ENCODE data around the gene CKAP2. TPM values are rescaled to one million over a fixed set of nuclear protein-coding genes. Genes with fewer than 3 reads are reported as not detected.

The CKAP2 gene
- total and polyA plus RNA-seq, 4 donors = 2.0 to 19.2 (median 4.7) TPM

DNA sequence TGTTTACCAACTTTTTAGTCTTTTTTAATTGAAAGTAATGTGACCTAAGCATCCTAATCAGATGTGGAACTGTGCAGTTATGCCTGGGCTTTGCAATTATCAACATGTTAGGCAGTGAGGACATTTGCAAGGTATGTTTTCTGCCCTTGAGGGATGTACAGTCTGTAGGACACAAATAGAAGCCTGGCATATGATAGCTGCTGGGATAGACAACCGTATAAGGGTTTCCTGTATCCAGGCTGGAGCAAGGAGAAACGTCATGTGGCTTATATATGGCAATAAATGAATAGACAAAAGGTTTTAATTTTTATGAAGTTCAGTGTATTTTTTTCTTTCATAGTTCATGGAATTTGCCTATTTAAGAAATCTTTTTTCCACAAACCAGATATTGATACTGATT lies 2.8 kb upstream of the CKAP2 start:
- 58 to 76% methylated on average over 2 of the region's 2 CpGs for WGBS, 2 donors
- ATAC-seq (ENCODE audit: insufficient read depth, low FRiP score) (no peak), DNase-seq (no peak)
- peaks cover 0 to 6% (median 0%) of the 10 kb centered on the region in 4 donors for H3K36me3 ChIP-seq (ENCODE audit: control insufficient read depth in 4 of 4, insufficient read depth in 4 of 4, low read length in 4 of 4)
- peaks cover 4 to 35% (median 12%) of the 10 kb centered on the region in 5 donors for H3K4me1 ChIP-seq (ENCODE audit: control insufficient read depth in 5 of 5, insufficient read depth in 5 of 5, low read length in 5 of 5)
- TF ChIP-seq, protein P1, sequence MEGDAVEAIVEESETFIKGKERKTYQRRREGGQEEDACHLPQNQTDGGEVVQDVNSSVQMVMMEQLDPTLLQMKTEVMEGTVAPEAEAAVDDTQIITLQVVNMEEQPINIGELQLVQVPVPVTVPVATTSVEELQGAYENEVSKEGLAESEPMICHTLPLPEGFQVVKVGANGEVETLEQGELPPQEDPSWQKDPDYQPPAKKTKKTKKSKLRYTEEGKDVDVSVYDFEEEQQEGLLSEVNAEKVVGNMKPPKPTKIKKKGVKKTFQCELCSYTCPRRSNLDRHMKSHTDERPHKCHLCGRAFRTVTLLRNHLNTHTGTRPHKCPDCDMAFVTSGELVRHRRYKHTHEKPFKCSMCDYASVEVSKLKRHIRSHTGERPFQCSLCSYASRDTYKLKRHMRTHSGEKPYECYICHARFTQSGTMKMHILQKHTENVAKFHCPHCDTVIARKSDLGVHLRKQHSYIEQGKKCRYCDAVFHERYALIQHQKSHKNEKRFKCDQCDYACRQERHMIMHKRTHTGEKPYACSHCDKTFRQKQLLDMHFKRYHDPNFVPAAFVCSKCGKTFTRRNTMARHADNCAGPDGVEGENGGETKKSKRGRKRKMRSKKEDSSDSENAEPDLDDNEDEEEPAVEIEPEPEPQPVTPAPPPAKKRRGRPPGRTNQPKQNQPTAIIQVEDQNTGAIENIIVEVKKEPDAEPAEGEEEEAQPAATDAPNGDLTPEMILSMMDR (IDR thresholded peaks at IDR 0.05; ENCODE audit: control extremely low read depth, extremely low read depth) = no peak
- H3K27ac ChIP-seq (ENCODE audit: low read depth in 1 of 2, low read length in 1 of 2) = no peak overlapping the region
- H3K9ac ChIP-seq (ENCODE audit: insufficient read depth in 1 of 2, low read length in 2 of 2) = no peak overlapping the region
- H3K4me3 ChIP-seq = no peak overlapping the region
- H3K27me3 ChIP-seq (ENCODE audit: control insufficient read depth in 3 of 3, insufficient read depth in 3 of 3, low read length in 2 of 3) = no peaks in the 10 kb centered on the region
- no peaks in the 10 kb centered on the region for H3K9me3 ChIP-seq (ENCODE audit: control insufficient read depth in 4 of 4, insufficient read depth in 3 of 4, low read length in 3 of 4)

DNA sequence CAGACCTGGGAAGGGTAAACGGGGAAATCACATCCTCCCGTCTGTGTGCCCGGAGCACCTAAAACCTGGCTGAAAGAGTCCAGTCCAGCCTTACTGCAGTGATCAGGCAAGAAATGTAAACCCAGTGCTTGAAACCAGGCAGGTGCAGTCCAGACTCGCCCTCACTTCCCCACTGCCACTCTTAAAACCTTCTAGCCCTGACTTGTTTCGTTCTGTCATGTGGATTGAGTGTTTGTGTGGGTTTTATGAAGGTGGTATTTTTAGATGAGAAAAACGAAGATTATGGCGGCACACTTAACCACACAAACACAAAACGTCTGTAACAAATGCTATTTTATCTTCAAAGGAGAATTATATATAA lies 839 bp upstream of the CKAP2 start:
- H3K4me3 ChIP-seq = no peak overlapping the region
- H3K4me1 ChIP-seq (ENCODE audit: control insufficient read depth in 5 of 5, insufficient read depth in 5 of 5, low read length in 5 of 5) = peaks cover 0 to 21% (median 1%) of the 10 kb centered on the region in 5 donors
- H3K27ac ChIP-seq (ENCODE audit: low read depth in 1 of 2, low read length in 1 of 2) = peak overlapping the region in 1 of 2 donors; percentile 74
- DNase-seq = peak in 2 of 3 donors; percentile 38 to 53
- H3K27me3 ChIP-seq (ENCODE audit: control insufficient read depth in 3 of 3, insufficient read depth in 3 of 3, low read length in 2 of 3) = no peaks in the 10 kb centered on the region
- peak overlapping the region; percentile 51 to 67 for H3K9ac ChIP-seq (ENCODE audit: insufficient read depth in 1 of 2, low read length in 2 of 2)
- peaks cover 0 to 6% (median 0%) of the 10 kb centered on the region in 4 donors for H3K36me3 ChIP-seq (ENCODE audit: control insufficient read depth in 4 of 4, insufficient read depth in 4 of 4, low read length in 4 of 4)
- TF ChIP-seq, protein P1 (IDR thresholded peaks at IDR 0.05; ENCODE audit: control extremely low read depth, extremely low read depth) = no peak
- ATAC-seq (ENCODE audit: insufficient read depth, low FRiP score) = no peak
- 7 to 11% methylated on average over 8 of the region's 8 CpGs for whole genome bisulfite sequencing, 2 donors
- H3K9me3 ChIP-seq (ENCODE audit: control insufficient read depth in 4 of 4, insufficient read depth in 3 of 4, low read length in 3 of 4) = no peaks in the 10 kb centered on the region

DNA sequence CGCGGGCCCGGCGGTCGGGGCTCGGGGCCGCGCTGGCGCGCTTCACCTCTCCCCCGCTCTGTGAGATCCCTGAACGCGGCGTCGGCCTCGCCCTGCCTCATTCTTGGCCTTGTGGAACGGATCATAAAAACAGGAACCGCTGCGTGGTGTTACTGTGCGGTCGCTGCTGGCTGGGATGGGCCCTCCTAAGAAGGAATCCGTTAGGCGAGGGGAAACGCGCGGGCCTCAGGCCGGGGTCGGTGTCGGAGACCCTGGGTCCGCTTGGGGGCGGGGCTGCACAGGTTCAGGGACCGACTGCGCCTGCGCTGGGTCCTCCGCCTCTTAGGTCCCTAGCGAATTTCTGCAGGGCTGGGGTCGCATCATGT lies 381 bp downstream of the CKAP2 start:
- TF ChIP-seq, protein P1 (IDR thresholded peaks at IDR 0.05; ENCODE audit: control extremely low read depth, extremely low read depth) = no peak
- ATAC-seq (ENCODE audit: insufficient read depth, low FRiP score) = peak; percentile 65
- peak; percentile 86 to 90 (median 88) for DNase-seq
- peaks cover 0 to 4% (median 2%) of the 10 kb centered on the region in 4 donors for H3K36me3 ChIP-seq (ENCODE audit: control insufficient read depth in 4 of 4, insufficient read depth in 4 of 4, low read length in 4 of 4)
- H3K9me3 ChIP-seq (ENCODE audit: control insufficient read depth in 4 of 4, insufficient read depth in 3 of 4, low read length in 3 of 4) = no peaks in the 10 kb centered on the region
- no peaks in the 10 kb centered on the region for H3K27me3 ChIP-seq (ENCODE audit: control insufficient read depth in 3 of 3, insufficient read depth in 3 of 3, low read length in 2 of 3)
- peak overlapping the region in 1 of 2 donors; percentile 89 for H3K9ac ChIP-seq (ENCODE audit: insufficient read depth in 1 of 2, low read length in 2 of 2)
- 0 to 1% methylated on average over 33 to 37 of the region's 37 CpGs for WGBS, 2 donors
- peak overlapping the region; percentile 75 for H3K4me3 ChIP-seq
- H3K4me1 ChIP-seq (ENCODE audit: control insufficient read depth in 5 of 5, insufficient read depth in 5 of 5, low read length in 5 of 5) = peaks cover 0 to 21% (median 1%) of the 10 kb centered on the region in 5 donors
- peak overlapping the region; percentile 78 to 96 for H3K27ac ChIP-seq (ENCODE audit: low read depth in 1 of 2, low read length in 1 of 2)

DNA sequence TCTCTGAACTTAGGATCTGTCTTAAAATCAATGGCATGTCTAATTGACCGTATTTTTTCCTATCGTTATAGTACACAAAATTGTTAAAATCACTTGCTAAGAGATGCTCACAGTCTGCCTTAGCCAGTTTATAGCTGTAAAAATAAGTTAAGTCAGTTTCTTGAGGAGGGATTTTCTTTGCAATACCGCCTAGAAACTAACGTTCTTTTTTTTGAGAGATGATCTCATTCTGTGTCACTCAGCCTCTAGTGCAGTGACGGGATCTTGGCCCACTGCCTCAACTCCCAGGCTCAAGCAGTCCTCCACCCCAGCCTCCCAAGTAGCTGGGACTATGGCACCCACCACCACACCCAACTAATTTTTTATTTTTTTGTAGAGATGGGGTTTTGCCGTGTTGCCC lies 4.4 kb downstream of the CKAP2 start:
- 85 to 87% methylated on average over 6 of the region's 6 CpGs for WGBS, 2 donors
- H3K27me3 ChIP-seq (ENCODE audit: control insufficient read depth in 3 of 3, insufficient read depth in 3 of 3, low read length in 2 of 3) = no peaks in the 10 kb centered on the region
- ATAC-seq (ENCODE audit: insufficient read depth, low FRiP score) = no peak
- H3K9me3 ChIP-seq (ENCODE audit: control insufficient read depth in 4 of 4, insufficient read depth in 3 of 4, low read length in 3 of 4) = no peaks in the 10 kb centered on the region
- H3K9ac ChIP-seq (ENCODE audit: insufficient read depth in 1 of 2, low read length in 2 of 2) = no peak overlapping the region
- peaks cover 4 to 19% (median 9%) of the 10 kb centered on the region in 4 donors for H3K36me3 ChIP-seq (ENCODE audit: control insufficient read depth in 4 of 4, insufficient read depth in 4 of 4, low read length in 4 of 4)
- DNase-seq = no peak
- peaks cover 0 to 15% (median 0%) of the 10 kb centered on the region in 5 donors for H3K4me1 ChIP-seq (ENCODE audit: control insufficient read depth in 5 of 5, insufficient read depth in 5 of 5, low read length in 5 of 5)
- H3K27ac ChIP-seq (ENCODE audit: low read depth in 1 of 2, low read length in 1 of 2) = no peak overlapping the region
- H3K4me3 ChIP-seq = no peak overlapping the region
- TF ChIP-seq, protein P1 (IDR thresholded peaks at IDR 0.05; ENCODE audit: control extremely low read depth, extremely low read depth) = no peak

All from lung (tissue), 12 donors.